ELF-1 (cell line): ENCODE data around the gene IFT88.

Experiments
- DNase-seq: peaks from one replicate; pipeline ENCODE4 v3.0.0-alpha.2; 2016; ENCODE audit warnings: low read depth, low spot score

IFT88 gene

GRCh38 chr13:20566898-20567874 is at the start of gene IFT88:
IFT88 (plus strand) TSS chr13:20567157; CDS start chr13:20574386, 7,229 bp downstream.
- peak; percentile 93 for DNase-seq

GRCh38 chr13:20518660-20519100 is 48.3 kb upstream of the IFT88 start:
- no peak for DNase-seq

- no peak for DNase-seq
Measured at GRCh38 chr13:20519875-20520274, 47.1 kb upstream of the IFT88 start.

- DNase-seq, result no peak
Measured at GRCh38 chr13:20521364-20522115, 45.4 kb upstream of the IFT88 start.

- DNase-seq, result peak; percentile 50
Measured at GRCh38 chr13:20525144-20525600, 41.8 kb upstream of the IFT88 start.

GRCh38 chr13:20525601-20526544 is 41.1 kb upstream of the IFT88 start, which contains the start of gene CRYL1:
CRYL1 (minus strand) TSS chr13:20525857; CDS start chr13:20525794, 63 bp downstream.
- DNase-seq, result peak; percentile 37

GRCh38 chr13:20526664-20527063 is 40.3 kb upstream of the IFT88 start:
- peak; percentile 18 for DNase-seq

- DNase-seq, result no peak
Measured at GRCh38 chr13:20528452-20528851, 38.5 kb upstream of the IFT88 start.

- no peak for DNase-seq
Measured at GRCh38 chr13:20534038-20534608, 32.8 kb upstream of the IFT88 start.

- DNase-seq, result no peak
Measured at GRCh38 chr13:20536992-20537391, 30.0 kb upstream of the IFT88 start.

GRCh38 chr13:20544201-20544923 is 22.6 kb upstream of the IFT88 start:
- DNase-seq, result no peak

GRCh38 chr13:20546556-20546955 is 20.4 kb upstream of the IFT88 start:
- DNase-seq, result no peak

- no peak for DNase-seq
Measured at GRCh38 chr13:20547479-20547908, 19.5 kb upstream of the IFT88 start.

GRCh38 chr13:20550799-20551198 is 16.2 kb upstream of the IFT88 start:
- DNase-seq, result no peak

- DNase-seq, result no peak
Measured at GRCh38 chr13:20553311-20553710, 13.6 kb upstream of the IFT88 start.

GRCh38 chr13:20558982-20559381 is 8.0 kb upstream of the IFT88 start:
- no peak for DNase-seq

GRCh38 chr13:20559659-20560356 is 7.1 kb upstream of the IFT88 start:
- no peak for DNase-seq

- no peak for DNase-seq
Measured at GRCh38 chr13:20561741-20562140, 5.2 kb upstream of the IFT88 start.

GRCh38 chr13:20565115-20565736 is 1.7 kb upstream of the IFT88 start:
- DNase-seq, result no peak
